SU-DHL-6 (cell line): ENCODE results near the gene PALM.

Experiments used
- CTCF ChIP-seq: fragments of 200-600 bp; sonication (generic); IDR thresholded peaks from one replicate; pipeline ENCODE4 v1.5.1; 2017; ENCODE audit warnings: antibody characterized with exemption, mild to moderate bottlenecking, low read length, moderate library complexity; ENCODE audit not compliant: insufficient read depth, poor library complexity, severe bottlenecking
- EZH2phosphoT487 ChIP-seq: fragments of 200-600 bp; sonication (generic), shearing (Covaris generic); conservative IDR thresholded peaks from 2 replicates; pipeline ENCODE4 v1.6.1; 2018; ENCODE audit warnings: mild to moderate bottlenecking, antibody characterized with exemption, low read length, moderate library complexity, mixed read lengths

DNA sequence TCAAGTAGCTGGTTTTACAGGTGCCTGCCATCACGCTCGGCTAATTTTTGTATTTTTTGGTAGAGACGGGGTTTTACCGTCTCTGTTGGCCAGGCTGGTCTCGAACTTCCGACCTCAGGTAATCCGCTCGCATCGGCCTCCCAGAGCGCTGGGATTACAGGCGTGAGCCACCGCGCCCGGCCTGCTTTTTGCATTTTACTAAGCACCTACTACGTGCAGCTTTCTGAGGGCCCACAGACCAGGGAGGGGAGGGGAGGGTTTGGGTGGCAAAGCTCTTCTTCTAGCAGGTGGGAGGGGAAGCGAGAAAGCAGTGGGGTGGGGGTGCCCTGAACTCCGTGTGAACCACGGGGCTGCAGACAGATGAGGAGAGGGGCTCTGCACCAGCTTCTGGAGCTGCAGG is 15.0 kb downstream of the PALM start:
- TF ChIP-seq CTCF (no peak), EZH2phosphoT487 (no peak)
